GM15510 (cell line): ENCODE data around the gene CDAN1.

Experiments
- POLR2A ChIP-seq: IDR thresholded peaks from 3 replicates; pipeline ENCODE4 v1.6.1; 2011; ENCODE audit warnings: borderline replicate concordance; ENCODE audit not compliant: insufficient read length; ENCODE audit errors: extremely low read depth

Gene CDAN1

GRCh38 chr15:42736793-42737528, at the start of gene CDAN1:
CDAN1 (minus strand) TSS chr15:42737128; CDS start chr15:42737102, 26 bp downstream.
- TF ChIP-seq POLR2A: peak; percentile 89

- no peak for TF ChIP-seq POLR2A
Measured at GRCh38 chr15:42785569-42785968, 48.6 kb upstream of the CDAN1 start.

GRCh38 chr15:42784705-42785104, 47.8 kb upstream of the CDAN1 start:
- no peak for TF ChIP-seq POLR2A

GRCh38 chr15:42782716-42783115, 45.8 kb upstream of the CDAN1 start:
- TF ChIP-seq POLR2A: no peak

- no peak for TF ChIP-seq POLR2A
Measured at GRCh38 chr15:42775416-42775815, 38.5 kb upstream of the CDAN1 start.

GRCh38 chr15:42772901-42773300, 36.0 kb upstream of the CDAN1 start:
- TF ChIP-seq POLR2A: no peak

- TF ChIP-seq POLR2A: no peak
Measured at GRCh38 chr15:42772144-42772543, 35.2 kb upstream of the CDAN1 start.

GRCh38 chr15:42760759-42761158, 23.8 kb upstream of the CDAN1 start:
- TF ChIP-seq POLR2A: no peak

GRCh38 chr15:42759093-42759492, 22.2 kb upstream of the CDAN1 start:
- no peak for TF ChIP-seq POLR2A

- no peak for TF ChIP-seq POLR2A
Measured at GRCh38 chr15:42750306-42750705, 13.4 kb upstream of the CDAN1 start.

GRCh38 chr15:42749266-42749665, 12.3 kb upstream of the CDAN1 start:
- no peak for TF ChIP-seq POLR2A

- TF ChIP-seq POLR2A: no peak
Measured at GRCh38 chr15:42744195-42744594, 7.3 kb upstream of the CDAN1 start.

- no peak for TF ChIP-seq POLR2A
Measured at GRCh38 chr15:42742149-42742548, 5.2 kb upstream of the CDAN1 start.

GRCh38 chr15:42741710-42742109, 4.8 kb upstream of the CDAN1 start:
- no peak for TF ChIP-seq POLR2A

GRCh38 chr15:42737529-42738328, 801 bp upstream of the CDAN1 start:
- no peak for TF ChIP-seq POLR2A
